SK-N-SH treated with all-trans-retinoic acid at 6 μM for 48 hours (cell line): ENCODE measurements around the gene TXNDC12.
"Not testable (repeated sequence)": the region's sequence is repeated elsewhere in the genome, so short reads cannot be mapped to it uniquely, and the experiment has no call there.

ENCODE experiments used
- ARNTL ChIP-seq: fragments of 450-650 bp; formaldehyde crosslinking; IDR thresholded peaks from 2 replicates; pipeline ENCODE4 v1.5.0; 2020; ENCODE audit warnings: low read depth, mild to moderate bottlenecking, moderate library complexity, borderline replicate concordance
- BACH2 ChIP-seq: fragments of 250-450 bp; sonication (Bioruptor Pico); IDR thresholded peaks from 2 replicates; pipeline ENCODE4 v1.9.0; 2021; ENCODE audit warnings: mild to moderate bottlenecking, borderline replicate concordance
- CSDC2 ChIP-seq: fragments of 250-450 bp; sonication (Bioruptor Pico); IDR thresholded peaks from 2 replicates; pipeline ENCODE4 v1.5.0; 2020; ENCODE audit warnings: mild to moderate bottlenecking, moderate library complexity
- ESRRG ChIP-seq: fragments of 250-450 bp; sonication (Bioruptor Pico); IDR thresholded peaks from 2 replicates; pipeline ENCODE4 v1.6.1; 2021; ENCODE audit warnings: mild to moderate bottlenecking
- OSR1 ChIP-seq: fragments of 250-450 bp; sonication (Bioruptor Pico); IDR thresholded peaks from 2 replicates; pipeline ENCODE4 v1.8.0; 2022; ENCODE audit warnings: moderate library complexity, mild to moderate bottlenecking, inconsistent platforms
- RARB ChIP-seq: fragments of 250-450 bp; sonication (Bioruptor Pico); IDR thresholded peaks from 2 replicates; pipeline ENCODE4 v1.8.0; 2021; ENCODE audit warnings: mild to moderate bottlenecking, moderate library complexity
- ZC3H10 ChIP-seq: fragments of 250-450 bp; sonication (Bioruptor Pico); IDR thresholded peaks from 2 replicates; pipeline ENCODE4 v1.5.1; 2021; ENCODE audit warnings: mild to moderate bottlenecking, moderate library complexity
- ZNF70 ChIP-seq: fragments of 450-650 bp; formaldehyde crosslinking; IDR thresholded peaks from 2 replicates; pipeline ENCODE4 v1.5.0; 2020; ENCODE audit warnings: mild to moderate bottlenecking, moderate library complexity
- TF ChIP-seq, protein P1 (sequence below): fragments of 250-450 bp; sonication (Bioruptor Pico); IDR thresholded peaks from 2 replicates; pipeline ENCODE4 v1.8.0; 2020; ENCODE audit warnings: mild to moderate bottlenecking, moderate library complexity, borderline replicate concordance
- TF ChIP-seq, protein P2 (sequence below): fragments of 250-450 bp; sonication (Bioruptor Pico); IDR thresholded peaks from 2 replicates; pipeline ENCODE4 v1.5.1; 2021; ENCODE audit warnings: mild to moderate bottlenecking, moderate library complexity

DNA sequence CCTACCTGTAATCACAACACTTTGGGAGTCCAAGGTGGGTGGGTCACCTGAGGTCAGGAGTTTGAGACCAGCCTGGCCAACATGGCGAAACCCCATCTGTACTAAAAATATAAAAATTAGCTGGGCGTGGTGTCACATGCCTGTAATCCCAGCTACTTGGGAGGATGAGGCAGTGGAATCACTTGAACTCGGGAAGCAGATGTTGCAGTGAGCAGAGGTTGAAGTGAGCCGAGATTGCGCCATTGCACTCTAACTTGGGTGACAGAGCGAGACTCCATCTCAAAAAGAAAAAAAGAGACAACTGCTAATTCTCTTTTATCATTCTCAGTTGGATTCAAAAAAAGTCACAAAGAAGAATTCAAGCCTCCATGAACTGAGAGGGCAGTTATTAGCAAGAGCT, 22.3 kb upstream of the TXNDC12 start:
- not testable (repeated sequence) for TF ChIP-seq ZC3H10 (CRISPR knock-in tag); RARB; ARNTL (CRISPR knock-in tag); OSR1; ESRRG (CRISPR knock-in tag); CSDC2 (CRISPR knock-in tag); ZNF70 (CRISPR knock-in tag); BACH2 (CRISPR knock-in tag)
- TF ChIP-seq, protein P1, sequence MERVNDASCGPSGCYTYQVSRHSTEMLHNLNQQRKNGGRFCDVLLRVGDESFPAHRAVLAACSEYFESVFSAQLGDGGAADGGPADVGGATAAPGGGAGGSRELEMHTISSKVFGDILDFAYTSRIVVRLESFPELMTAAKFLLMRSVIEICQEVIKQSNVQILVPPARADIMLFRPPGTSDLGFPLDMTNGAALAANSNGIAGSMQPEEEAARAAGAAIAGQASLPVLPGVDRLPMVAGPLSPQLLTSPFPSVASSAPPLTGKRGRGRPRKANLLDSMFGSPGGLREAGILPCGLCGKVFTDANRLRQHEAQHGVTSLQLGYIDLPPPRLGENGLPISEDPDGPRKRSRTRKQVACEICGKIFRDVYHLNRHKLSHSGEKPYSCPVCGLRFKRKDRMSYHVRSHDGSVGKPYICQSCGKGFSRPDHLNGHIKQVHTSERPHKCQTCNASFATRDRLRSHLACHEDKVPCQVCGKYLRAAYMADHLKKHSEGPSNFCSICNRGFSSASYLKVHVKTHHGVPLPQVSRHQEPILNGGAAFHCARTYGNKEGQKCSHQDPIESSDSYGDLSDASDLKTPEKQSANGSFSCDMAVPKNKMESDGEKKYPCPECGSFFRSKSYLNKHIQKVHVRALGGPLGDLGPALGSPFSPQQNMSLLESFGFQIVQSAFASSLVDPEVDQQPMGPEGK (CRISPR knock-in tag): not testable (repeated sequence)
- TF ChIP-seq, protein P2, sequence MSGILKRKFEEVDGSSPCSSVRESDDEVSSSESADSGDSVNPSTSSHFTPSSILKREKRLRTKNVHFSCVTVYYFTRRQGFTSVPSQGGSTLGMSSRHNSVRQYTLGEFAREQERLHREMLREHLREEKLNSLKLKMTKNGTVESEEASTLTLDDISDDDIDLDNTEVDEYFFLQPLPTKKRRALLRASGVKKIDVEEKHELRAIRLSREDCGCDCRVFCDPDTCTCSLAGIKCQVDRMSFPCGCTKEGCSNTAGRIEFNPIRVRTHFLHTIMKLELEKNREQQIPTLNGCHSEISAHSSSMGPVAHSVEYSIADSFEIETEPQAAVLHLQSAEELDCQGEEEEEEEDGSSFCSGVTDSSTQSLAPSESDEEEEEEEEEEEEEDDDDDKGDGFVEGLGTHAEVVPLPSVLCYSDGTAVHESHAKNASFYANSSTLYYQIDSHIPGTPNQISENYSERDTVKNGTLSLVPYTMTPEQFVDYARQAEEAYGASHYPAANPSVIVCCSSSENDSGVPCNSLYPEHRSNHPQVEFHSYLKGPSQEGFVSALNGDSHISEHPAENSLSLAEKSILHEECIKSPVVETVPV: not testable (repeated sequence)
